GM12878 (cell line): ENCODE data around the gene ALG11. TPM values are rescaled to one million over a fixed set of nuclear protein-coding genes. Genes with fewer than 3 reads are reported as not detected.

ENCODE experiments used
- ATAC-seq: fragments of 200-7000 bp; cut with Tn5 transposase; 3 replicates; pipeline ENCODE4 v1.9.1; 2020; ENCODE audit warnings: mild to moderate bottlenecking, moderate library complexity
- Bru-seq: library from RNA; stranded (reverse); fragments of 400-500 nt; gene quantifications from one replicate; lab custom pipeline; 2021; lab: Mats Ljungman, UMichigan
- BruChase-seq, 2 experiments: library from RNA; stranded (reverse); fragments of 400-500 nt; gene quantifications; one replicate each; lab custom pipeline; 2021; lab: Mats Ljungman, UMichigan
- BruUV-seq: library from RNA; stranded (reverse); fragments of 400-500 nt; replicated peaks from 2 replicates; lab custom pipeline; 2021; lab: Mats Ljungman, UMichigan
- CTCF ChIA-PET: fragments of 300-600 bp; sonication (Branson Sonifier 250); formaldehyde crosslinking; extraction: SDS; loops from one replicate; lab custom pipeline; 2021; ENCODE audit warnings: inconsistent platforms; lab: Yijun Ruan, JAX
- POLR2A ChIA-PET: fragments of 350-600 bp; formaldehyde crosslinking; extraction: SDS; loops from one replicate; lab custom pipeline; 2021; ENCODE audit warnings: inconsistent platforms; lab: Charles Lee
- RAD21 ChIA-PET: fragments of 300-600 bp; sonication (Branson Sonifier 250); formaldehyde crosslinking; loops from one replicate; lab custom pipeline; 2023; ENCODE audit warnings: antibody characterized with exemption; ENCODE audit not compliant: unreplicated experiment; lab: Charles Lee
- SMC1A ChIA-PET: fragments of 300-600 bp; sonication (Branson Sonifier 250); formaldehyde crosslinking; loops from one replicate; lab custom pipeline; 2023; ENCODE audit not compliant: unreplicated experiment, uncharacterized antibody; lab: Charles Lee
- DNase-seq: peaks from one replicate; pipeline ENCODE4 v3.0.0-alpha.2; 2011; ENCODE audit warnings: low read depth, low spot score
- FAIRE-seq: peaks from 3 replicates; lab custom pipeline; 2011; peaks lifted over from hg19 to GRCh38; lab: Jason Lieb, UNC
- H2AFZ ChIP-seq: 2 replicates; pipeline ENCODE4 v1.6.0; 2011; ENCODE audit warnings: low read depth, low read length, control low read depth; ENCODE audit not compliant: control insufficient read depth
- H3K27ac ChIP-seq: 2 replicates; pipeline ENCODE4 v1.5.1; 2011; ENCODE audit warnings: control low read depth; ENCODE audit not compliant: control insufficient read depth, insufficient read depth
- H3K27me3 ChIP-seq, 2 experiments: replicated peaks in 1 of 2; 2 replicates each; pipeline versions ENCODE4 v1.6.0 to v1.6.1; 2011; ENCODE audit warnings: low read length in 1 of 2; ENCODE audit not compliant: control insufficient read depth in 2 of 2, insufficient read depth in 2 of 2
- H3K36me3 ChIP-seq, 2 experiments: 2 replicates each; pipeline ENCODE4 v1.5.1; 2011; ENCODE audit warnings: low read length in 1 of 2; ENCODE audit not compliant: control insufficient read depth in 2 of 2, insufficient read depth in 2 of 2
- H3K4me1 ChIP-seq: 2 replicates; pipeline ENCODE4 v1.6.1; 2011; ENCODE audit warnings: mild to moderate bottlenecking, low read length, moderate library complexity, mixed read lengths; ENCODE audit not compliant: control insufficient read depth, insufficient read depth
- H3K4me2 ChIP-seq: 2 replicates; pipeline ENCODE4 v1.6.0; 2011; ENCODE audit warnings: control low read depth; ENCODE audit not compliant: control insufficient read depth, insufficient read depth
- H3K4me3 ChIP-seq: fragments of 200-600 bp; sonication (generic); 2 replicates; pipeline ENCODE4 v1.5.1; 2016
- H3K79me2 ChIP-seq: 2 replicates; pipeline ENCODE4 v1.6.0; 2011; ENCODE audit warnings: low read length; ENCODE audit not compliant: control insufficient read depth, insufficient read depth
- H3K9ac ChIP-seq: 2 replicates; pipeline ENCODE4 v1.8.0; 2011; ENCODE audit warnings: low read length, control low read depth, mixed read lengths; ENCODE audit not compliant: control insufficient read depth, insufficient read depth
- H3K9me3 ChIP-seq: replicated peaks from 3 replicates; pipeline ENCODE4 v1.5.1; 2011; ENCODE audit warnings: mild to moderate bottlenecking, low read length; ENCODE audit not compliant: control insufficient read depth, insufficient read depth
- H4K20me1 ChIP-seq: 2 replicates; pipeline ENCODE4 v1.6.0; 2011; ENCODE audit not compliant: control insufficient read depth, insufficient read depth
- BCL11A ChIP-seq: IDR thresholded peaks from 2 replicates; pipeline ENCODE4 v1.6.1; 2011; ENCODE audit warnings: low read depth, low read length
- BRCA1 ChIP-seq: IDR thresholded peaks from 2 replicates; pipeline ENCODE4 v1.6.1; 2011; ENCODE audit warnings: low read depth, low read length, improper control_type of control experiment
- JUNB ChIP-seq: IDR thresholded peaks from 2 replicates; pipeline ENCODE4 v1.6.1; 2016; ENCODE audit warnings: antibody characterized with exemption, mild to moderate bottlenecking
- NFYA ChIP-seq: IDR thresholded peaks from 2 replicates; pipeline ENCODE4 v1.6.1; 2011; ENCODE audit warnings: low read depth, mild to moderate bottlenecking, low read length, improper control_type of control experiment, borderline replicate concordance
- RFX5 ChIP-seq: IDR thresholded peaks from 2 replicates; pipeline ENCODE4 v1.6.1; 2011; ENCODE audit warnings: low read depth, low read length, improper control_type of control experiment
- TCF3 ChIP-seq: IDR thresholded peaks from 2 replicates; pipeline ENCODE4 v1.6.1; 2012; ENCODE audit warnings: low read depth, mild to moderate bottlenecking, low read length, borderline replicate concordance; ENCODE audit not compliant: insufficient read depth
- YY1 ChIP-seq: IDR thresholded peaks from 2 replicates; pipeline ENCODE4 v1.6.1; 2011; ENCODE audit warnings: low read depth, mild to moderate bottlenecking, low read length
- WGBS: methylation state at CpG from one replicate; pipeline ENCODE4 v1.1.6; 2016; ENCODE audit warnings: low lambda C conversion rate; ENCODE audit not compliant: insufficient replicate concordance, insufficient coverage; ENCODE audit errors: missing lambda C conversion rate; 5-methylcytosine and 5-hydroxymethylcytosine counted together
- in situ Hi-C: fragments of 300-500 bp; cut with MboI; formaldehyde crosslinking; loops from 9 replicates; pipeline ENCODE4 v1.14.3; 2018; ENCODE audit warnings: mixed read lengths
- intact Hi-C: fragments of 100-400 bp; cut with micrococcal nuclease; formaldehyde crosslinking; loops from one replicate; pipeline ENCODE4 v1.14.2; 2022; ENCODE audit not compliant: unreplicated experiment
- long read RNA-seq, 2 experiments: library from polyadenylated mRNA; unstranded; transcript quantifications; one replicate each; pipeline ENCODE4 v2.0.0, GENCODE V29; 2019 to 2020
- polyA minus RNA-seq, 3 experiments: library from RNA; depleted of rRNA, polyadenylated mRNA; stranded (reverse); fragments of >200 nt; gene quantifications; 2 replicates each; pipeline ENCODE4 v1.2.3, GENCODE V29; 2011
- polyA plus RNA-seq, 11 experiments: library from polyadenylated mRNA; depleted of rRNA in 4 of 11; unstranded in 6 of 11; stranded (reverse) in 5 of 11; fragments of >200 nt; fragmentation: Nextera tagmentation in 4 of 11; fragmentation: Illumina TruSeq in 1 of 11; extraction: Ambion mirVana in 4 of 11; extraction: Trizol in 1 of 11; gene quantifications; 1 replicate in 1 of 11; 2 replicates in 10 of 11; pipeline versions ENCODE4 v1.2.1 to v1.2.3, GENCODE V29; 2011 to 2016; ENCODE audit warnings: inconsistent platforms in 2 of 11, missing spikeins in 2 of 11, low read depth in 1 of 11
- total RNA-seq, 4 experiments: library from RNA; depleted of rRNA in 3 of 4; stranded (reverse); fragments of >200 nt in 3 of 4; fragmentation: Illumina TruSeq in 1 of 4; extraction: Trizol in 1 of 4; gene quantifications; 2 replicates each; pipeline versions ENCODE4 v1.2.1 to v1.2.3, GENCODE V29; 2013 to 2021
- TF ChIP-seq, protein P1 (sequence below): fragments of 450-650 bp; IDR thresholded peaks from 2 replicates; pipeline ENCODE4 v1.6.1; 2016; ENCODE audit warnings: mild to moderate bottlenecking, moderate library complexity, borderline replicate concordance
- TF ChIP-seq, protein P2 (sequence below): fragments of 150-350 bp; IDR thresholded peaks from 2 replicates; pipeline ENCODE4 v1.6.1; 2014; ENCODE audit warnings: mild to moderate bottlenecking, low read depth, low read length

Gene ALG11, protein sequence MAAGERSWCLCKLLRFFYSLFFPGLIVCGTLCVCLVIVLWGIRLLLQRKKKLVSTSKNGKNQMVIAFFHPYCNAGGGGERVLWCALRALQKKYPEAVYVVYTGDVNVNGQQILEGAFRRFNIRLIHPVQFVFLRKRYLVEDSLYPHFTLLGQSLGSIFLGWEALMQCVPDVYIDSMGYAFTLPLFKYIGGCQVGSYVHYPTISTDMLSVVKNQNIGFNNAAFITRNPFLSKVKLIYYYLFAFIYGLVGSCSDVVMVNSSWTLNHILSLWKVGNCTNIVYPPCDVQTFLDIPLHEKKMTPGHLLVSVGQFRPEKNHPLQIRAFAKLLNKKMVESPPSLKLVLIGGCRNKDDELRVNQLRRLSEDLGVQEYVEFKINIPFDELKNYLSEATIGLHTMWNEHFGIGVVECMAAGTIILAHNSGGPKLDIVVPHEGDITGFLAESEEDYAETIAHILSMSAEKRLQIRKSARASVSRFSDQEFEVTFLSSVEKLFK
- 61.3 and 70.2 TPM in 2 replicates for total RNA-seq (2013; cell fraction: nucleolus; rRNA removed)
- total RNA-seq (2014; rRNA removed) = 8.4 and 9.4 TPM in 2 replicates
- 13.6 and 15.1 TPM in 2 replicates for total RNA-seq (2014; rRNA removed; fragmentation: Illumina TruSeq; extraction: Trizol)
- total RNA-seq (2021) = 18.4 and 21.9 TPM in 2 replicates
- 8.1 TPM for polyA plus RNA-seq (2011; ENCODE audit: low read depth)
- 16.9 and 23.7 TPM in 2 replicates for polyA plus RNA-seq (2011; rRNA removed)
- polyA plus RNA-seq (2011; cell fraction: cytosol; rRNA removed) = 5.7 and 9.3 TPM in 2 replicates
- 13.9 and 16.4 TPM in 2 replicates for polyA plus RNA-seq (2011; cell fraction: nucleus; rRNA removed)
- 10.5 and 16.5 TPM in 2 replicates for polyA plus RNA-seq (2012)
- 12.3 and 16.1 TPM in 2 replicates for polyA plus RNA-seq (2014; fragmentation: Illumina TruSeq; extraction: Trizol)
- 10 to 100 TPM; 10.4 to 16.0 TPM for polyA plus RNA-seq (2014; fragmentation: Nextera tagmentation; extraction: Ambion mirVana)
- 9.5 and 10.4 TPM in 2 replicates for polyA plus RNA-seq (2014; rRNA removed)
- polyA plus RNA-seq (2016; fragmentation: Nextera tagmentation; extraction: Ambion mirVana) = 10 to 100 TPM; 24.7 to 27.7 TPM
- 16.8 and 17.3 TPM in 2 replicates for polyA minus RNA-seq (2011; rRNA and poly(A)+ RNA removed)
- polyA minus RNA-seq (2011; cell fraction: cytosol; rRNA and poly(A)+ RNA removed) = 5.1 and 8.7 TPM in 2 replicates
- 10.9 and 19.6 TPM in 2 replicates for polyA minus RNA-seq (2011; cell fraction: nucleus; rRNA and poly(A)+ RNA removed)
- percentile 94 among the genes with signal in this experiment for Bru-seq, nascent RNA
- percentile 77 among the genes with signal in this experiment for BruChase-seq, experiment 1, labeled RNA remaining after a 6-hour chase
- BruChase-seq, experiment 2, labeled RNA remaining after a 2-hour chase = percentile 91 among the genes with signal in this experiment
- long read RNA-seq, experiment 1, partial matches to known transcripts = 3 of 13 reads
- long read RNA-seq, experiment 1, other reads (novel, unspliced or antisense) = 5 of 13 reads
- long read RNA-seq, experiment 2, transcript ALG11-202 (4 exons, 2,558 nt) = major isoform, 102 of 169 reads
- long read RNA-seq, experiment 2, transcript ALG11-203 (2 exons, 1,404 nt) = minor isoform, 13 of 169 reads
- long read RNA-seq, experiment 2, partial matches to known transcripts = 7 of 169 reads
- long read RNA-seq, experiment 2, other reads (novel, unspliced or antisense) = 43 of 169 reads

DNA sequence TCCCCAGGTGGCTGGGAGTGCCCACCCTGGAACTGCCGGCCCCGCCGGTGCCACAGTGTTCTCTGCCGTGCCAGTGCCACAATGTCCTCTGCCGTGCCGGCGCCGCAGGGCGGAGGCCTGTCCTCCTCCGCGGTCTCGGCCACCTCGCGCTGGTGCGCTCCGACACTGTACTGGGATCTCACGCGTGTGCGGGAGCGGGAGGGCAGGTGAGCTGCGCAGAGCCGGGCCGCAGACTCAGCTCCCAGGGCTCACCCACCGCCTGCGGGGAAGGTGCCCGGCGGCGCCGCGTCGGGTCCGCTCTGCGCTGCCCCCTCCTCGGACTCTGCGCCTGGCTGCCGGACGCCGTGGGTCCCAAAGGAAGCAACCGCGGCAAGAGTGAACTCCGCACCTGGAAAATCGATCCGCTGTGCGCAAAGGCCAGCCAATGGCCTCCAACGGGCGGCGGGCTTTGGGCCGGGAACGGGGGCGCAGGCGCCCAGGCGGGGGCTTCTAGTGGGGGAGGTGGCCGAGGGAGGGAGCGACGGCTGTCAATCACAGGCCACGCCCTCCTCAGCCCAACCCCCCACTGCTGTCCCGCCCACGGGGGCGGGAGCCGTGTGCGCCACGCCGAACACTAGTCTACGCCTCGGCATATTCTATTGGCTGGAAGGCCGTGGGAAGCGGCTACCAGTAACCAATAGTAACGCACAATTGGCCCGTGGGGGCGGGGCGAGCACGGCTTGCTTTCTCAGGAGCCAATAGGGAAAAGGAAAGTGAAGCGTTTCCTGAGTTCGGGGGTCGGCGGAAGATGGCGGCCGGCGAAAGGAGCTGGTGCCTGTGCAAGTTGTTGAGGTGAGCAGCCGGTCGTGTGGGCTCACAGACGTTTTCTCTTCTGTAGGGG lies at the start of gene ALG11:
Gene ALG11 (plus strand): TSS at position 767 of the 880 bp plus-strand sequence. CDS start 21 bp downstream, at position 788.
- CTCF ChIA-PET = interaction anchor here (1.0 to 2.5 kb wide), 7 partner anchors 14 to 438 kb away, joined by 3 to 11 read pairs (median 3); partner anchors contain the start of gene VPS36
- DNase-seq (peak; percentile 94), ATAC-seq (peak; percentile 100), FAIRE-seq (peak; percentile 94)
- H3K9ac ChIP-seq = peak within 1 kb of the TSS; percentile 77
- H3K27me3 ChIP-seq = peaks cover 2 to 13% of the 10 kb centered on the region in 2 experiments; a peak in 2 of 4 replicates
- no peaks in the 10 kb centered on the region; the same call in 1 of the 2 replicates for H3K4me1 ChIP-seq
- in situ Hi-C loops (loop anchor here (10.0 kb wide), 1 partner anchor 443 kb away; the partner anchor contains the start of genes CKAP2 and VPS36), intact Hi-C loops (loop anchor here (5.0 kb wide), 2 partner anchors 180 to 440 kb away; partner anchors contain the start of gene VPS36)
- peak within 1 kb of the TSS; percentile 98 for H2AFZ ChIP-seq
- SMC1A ChIA-PET = interaction anchor here (1.0 to 2.1 kb wide), 6 partner anchors 8 to 182 kb away, joined by 3 to 9 read pairs (median 5); no protein-coding TSS in a partner anchor
- peaks cover 23% of the 10 kb centered on the region for H3K79me2 ChIP-seq
- H3K36me3 ChIP-seq = peaks cover 0 to 1% of the 10 kb centered on the region in 2 experiments; a peak in 3 of 4 replicates
- 1% methylated on average over 75 of the region's 82 CpGs for WGBS
- H3K27ac ChIP-seq = peak within 1 kb of the TSS; percentile 49
- RAD21 ChIA-PET = interaction anchor here (1.2 to 1.6 kb wide), 4 partner anchors 53 to 439 kb away, joined by 3 to 5 read pairs (median 4); partner anchors contain the start of gene VPS36
- H3K9me3 ChIP-seq = no peaks in the 10 kb centered on the region; the same call in 1 of the 3 replicates
- POLR2A ChIA-PET = no interaction called here
- H4K20me1 ChIP-seq = no peaks in the 10 kb centered on the region
- peak within 1 kb of the TSS; percentile 100 for H3K4me2 ChIP-seq
- H3K4me3 ChIP-seq = peak within 1 kb of the TSS; percentile 95
- BruUV-seq = no TSS peak
- TF ChIP-seq BRCA1 (no peak), RFX5 (peak; percentile 83), TCF3 (no peak), YY1 (peak; percentile 96), JUNB (no peak), NFYA (no peak), BCL11A (no peak)
- TF ChIP-seq, protein P1, sequence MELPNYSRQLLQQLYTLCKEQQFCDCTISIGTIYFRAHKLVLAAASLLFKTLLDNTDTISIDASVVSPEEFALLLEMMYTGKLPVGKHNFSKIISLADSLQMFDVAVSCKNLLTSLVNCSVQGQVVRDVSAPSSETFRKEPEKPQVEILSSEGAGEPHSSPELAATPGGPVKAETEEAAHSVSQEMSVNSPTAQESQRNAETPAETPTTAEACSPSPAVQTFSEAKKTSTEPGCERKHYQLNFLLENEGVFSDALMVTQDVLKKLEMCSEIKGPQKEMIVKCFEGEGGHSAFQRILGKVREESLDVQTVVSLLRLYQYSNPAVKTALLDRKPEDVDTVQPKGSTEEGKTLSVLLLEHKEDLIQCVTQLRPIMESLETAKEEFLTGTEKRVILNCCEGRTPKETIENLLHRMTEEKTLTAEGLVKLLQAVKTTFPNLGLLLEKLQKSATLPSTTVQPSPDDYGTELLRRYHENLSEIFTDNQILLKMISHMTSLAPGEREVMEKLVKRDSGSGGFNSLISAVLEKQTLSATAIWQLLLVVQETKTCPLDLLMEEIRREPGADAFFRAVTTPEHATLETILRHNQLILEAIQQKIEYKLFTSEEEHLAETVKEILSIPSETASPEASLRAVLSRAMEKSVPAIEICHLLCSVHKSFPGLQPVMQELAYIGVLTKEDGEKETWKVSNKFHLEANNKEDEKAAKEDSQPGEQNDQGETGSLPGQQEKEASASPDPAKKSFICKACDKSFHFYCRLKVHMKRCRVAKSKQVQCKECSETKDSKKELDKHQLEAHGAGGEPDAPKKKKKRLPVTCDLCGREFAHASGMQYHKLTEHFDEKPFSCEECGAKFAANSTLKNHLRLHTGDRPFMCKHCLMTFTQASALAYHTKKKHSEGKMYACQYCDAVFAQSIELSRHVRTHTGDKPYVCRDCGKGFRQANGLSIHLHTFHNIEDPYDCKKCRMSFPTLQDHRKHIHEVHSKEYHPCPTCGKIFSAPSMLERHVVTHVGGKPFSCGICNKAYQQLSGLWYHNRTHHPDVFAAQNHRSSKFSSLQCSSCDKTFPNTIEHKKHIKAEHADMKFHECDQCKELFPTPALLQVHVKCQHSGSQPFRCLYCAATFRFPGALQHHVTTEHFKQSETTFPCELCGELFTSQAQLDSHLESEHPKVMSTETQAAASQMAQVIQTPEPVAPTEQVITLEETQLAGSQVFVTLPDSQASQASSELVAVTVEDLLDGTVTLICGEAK = peak; percentile 83; the same call in 1 of the 2 replicates
- TF ChIP-seq, protein P2, sequence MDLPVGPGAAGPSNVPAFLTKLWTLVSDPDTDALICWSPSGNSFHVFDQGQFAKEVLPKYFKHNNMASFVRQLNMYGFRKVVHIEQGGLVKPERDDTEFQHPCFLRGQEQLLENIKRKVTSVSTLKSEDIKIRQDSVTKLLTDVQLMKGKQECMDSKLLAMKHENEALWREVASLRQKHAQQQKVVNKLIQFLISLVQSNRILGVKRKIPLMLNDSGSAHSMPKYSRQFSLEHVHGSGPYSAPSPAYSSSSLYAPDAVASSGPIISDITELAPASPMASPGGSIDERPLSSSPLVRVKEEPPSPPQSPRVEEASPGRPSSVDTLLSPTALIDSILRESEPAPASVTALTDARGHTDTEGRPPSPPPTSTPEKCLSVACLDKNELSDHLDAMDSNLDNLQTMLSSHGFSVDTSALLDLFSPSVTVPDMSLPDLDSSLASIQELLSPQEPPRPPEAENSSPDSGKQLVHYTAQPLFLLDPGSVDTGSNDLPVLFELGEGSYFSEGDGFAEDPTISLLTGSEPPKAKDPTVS = no peak
